ENCODE measurements around the gene WDR7.

The WDR7 gene

GRCh38 chr18:56853961-56854360 is 202.8 kb downstream of the WDR7 start:
- no peak for DNase-seq (ENCODE audit: low read depth)
- no peak overlapping the region for H3K4me3 ChIP-seq (ENCODE audit: low read depth, low read length)
- TF ChIP-seq CTCF (conservative IDR thresholded peaks at IDR 0.05; ENCODE audit: low read depth, low read length): no peak

- H3K4me3 ChIP-seq (ENCODE audit: low read depth, low read length): no peak overlapping the region
- TF ChIP-seq CTCF (conservative IDR thresholded peaks at IDR 0.05; ENCODE audit: low read depth, low read length): no peak
- peak; percentile 5 for DNase-seq (ENCODE audit: low read depth)
Measured at GRCh38 chr18:56861244-56861643, 210.1 kb downstream of the WDR7 start.

- DNase-seq (ENCODE audit: low read depth): peak; percentile 86
- TF ChIP-seq CTCF (conservative IDR thresholded peaks at IDR 0.05; ENCODE audit: low read depth, low read length): peak; percentile 76
- H3K4me3 ChIP-seq (ENCODE audit: low read depth, low read length): no peak overlapping the region
Measured at GRCh38 chr18:56869189-56869777, 218.1 kb downstream of the WDR7 start.

GRCh38 chr18:56870982-56871381 is 219.8 kb downstream of the WDR7 start:
- DNase-seq (ENCODE audit: low read depth): no peak
- H3K4me3 ChIP-seq (ENCODE audit: low read depth, low read length): no peak overlapping the region
- TF ChIP-seq CTCF (conservative IDR thresholded peaks at IDR 0.05; ENCODE audit: low read depth, low read length): no peak

- TF ChIP-seq CTCF (conservative IDR thresholded peaks at IDR 0.05; ENCODE audit: low read depth, low read length): no peak
Measured at GRCh38 chr18:56872140-56872539, 221.0 kb downstream of the WDR7 start.

GRCh38 chr18:56873441-56874140 is 222.4 kb downstream of the WDR7 start:
- DNase-seq (ENCODE audit: low read depth): peak; percentile 50

More at GRCh38 chr18:56872140-56872539, 221.0 kb downstream of the WDR7 start:
- DNase-seq (ENCODE audit: low read depth): no peak
- no peak overlapping the region for H3K4me3 ChIP-seq (ENCODE audit: low read depth, low read length)

More at GRCh38 chr18:56873441-56874140, 222.4 kb downstream of the WDR7 start:
- H3K4me3 ChIP-seq (ENCODE audit: low read depth, low read length): no peak overlapping the region
- no peak for TF ChIP-seq CTCF (conservative IDR thresholded peaks at IDR 0.05; ENCODE audit: low read depth, low read length)

Measured in choroid plexus epithelial cell (primary cell).